CD4-positive, alpha-beta T cell treated with Interleukin-2 at 100 ng/mL for 4 hours (primary cell): ENCODE measurements around the gene HIP1R.

Experiments
- DNase-seq: peaks from one replicate; pipeline ENCODE4 v3.0.0-alpha.2; 2020; ENCODE audit warnings: low spot score

Gene HIP1R

DNA sequence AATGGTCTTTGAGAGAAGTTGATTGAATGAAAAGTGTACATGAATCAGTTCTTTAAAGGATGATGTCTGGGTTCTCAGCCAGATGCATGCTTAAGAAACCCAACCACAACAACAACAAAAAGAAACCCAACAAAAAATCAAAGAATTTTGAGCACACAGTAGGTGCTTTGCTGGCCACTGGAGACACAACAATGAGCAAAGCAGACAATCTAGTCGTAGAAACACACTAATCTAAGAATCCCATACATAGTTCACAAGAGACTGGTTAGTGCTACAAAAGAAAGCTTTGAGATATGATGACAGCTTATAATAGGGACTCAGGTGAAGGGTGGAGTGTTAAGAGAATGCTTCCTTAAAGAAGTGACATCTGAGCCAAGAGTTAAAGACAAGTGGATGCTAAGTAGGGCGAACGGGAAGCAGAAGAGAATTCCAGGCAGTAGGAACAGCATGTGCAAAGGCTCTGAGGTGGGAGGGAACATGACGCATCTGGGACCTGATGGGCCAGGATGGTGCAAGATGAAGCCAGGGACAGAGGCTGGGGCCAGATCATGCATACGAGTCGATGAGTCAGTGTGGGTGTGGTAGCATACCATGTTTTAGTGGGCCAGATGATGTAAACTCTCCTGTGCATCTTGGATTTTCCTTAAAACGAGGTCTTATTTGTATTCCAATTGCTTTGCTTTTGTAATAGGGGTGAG is 4.6 kb upstream of the HIP1R start:
- no peak for DNase-seq

DNA sequence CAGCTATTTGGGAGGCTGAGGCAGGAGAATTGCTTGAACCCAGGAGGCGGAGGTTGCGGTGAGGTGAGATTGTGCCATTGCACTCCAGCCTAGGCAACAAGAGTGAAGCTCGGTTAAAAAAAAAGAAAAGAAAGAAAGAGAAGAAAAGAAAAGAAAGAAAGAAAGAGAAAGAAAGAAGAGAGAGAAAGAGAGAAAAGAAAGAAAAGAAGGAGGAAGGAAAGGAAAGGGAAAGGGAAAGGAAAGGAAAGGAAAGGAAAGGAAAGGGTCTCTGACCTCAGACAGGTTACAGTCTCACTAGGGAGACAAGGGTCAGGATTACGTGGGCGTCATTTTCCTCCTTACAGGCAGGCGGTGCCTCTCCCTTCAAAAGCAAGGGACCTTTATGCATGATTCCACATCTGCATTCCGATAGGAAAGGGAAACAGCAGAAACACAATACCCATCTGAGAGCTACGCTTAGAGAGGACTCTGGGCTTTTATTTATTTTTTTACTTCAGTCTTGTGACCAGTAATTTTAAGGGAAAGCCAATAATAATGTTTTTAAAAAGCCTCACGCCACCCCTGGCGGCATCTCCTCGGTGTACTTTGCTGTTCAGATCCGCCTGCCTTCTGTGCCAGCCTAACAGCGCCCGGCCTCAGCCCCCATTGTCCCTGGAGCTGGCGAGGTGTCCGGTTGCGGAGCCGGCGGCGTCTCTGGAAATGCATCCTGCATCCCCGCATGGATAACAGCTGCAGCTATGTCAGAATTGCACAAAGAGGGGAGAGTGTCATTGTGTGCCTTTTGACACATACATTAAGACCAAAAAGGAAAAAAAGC is 945 bp upstream of the HIP1R start:
- DNase-seq, result peak; percentile 12

DNA sequence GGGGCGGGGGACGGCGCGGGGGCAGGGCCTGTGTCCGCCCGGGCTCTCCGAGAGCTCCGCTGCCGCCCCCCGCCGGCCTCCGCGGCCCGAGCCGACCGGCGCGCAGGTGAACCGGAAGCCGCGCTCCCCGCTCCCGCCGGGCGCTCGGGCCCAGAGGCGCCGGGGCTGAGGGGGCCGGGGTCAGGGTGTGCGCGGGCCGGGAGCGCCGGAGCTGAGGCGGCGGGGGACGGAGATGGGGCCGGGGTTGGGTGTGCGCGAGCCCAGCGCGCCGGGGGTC is 431 bp downstream of the HIP1R start:
- DNase-seq, result no peak

DNA sequence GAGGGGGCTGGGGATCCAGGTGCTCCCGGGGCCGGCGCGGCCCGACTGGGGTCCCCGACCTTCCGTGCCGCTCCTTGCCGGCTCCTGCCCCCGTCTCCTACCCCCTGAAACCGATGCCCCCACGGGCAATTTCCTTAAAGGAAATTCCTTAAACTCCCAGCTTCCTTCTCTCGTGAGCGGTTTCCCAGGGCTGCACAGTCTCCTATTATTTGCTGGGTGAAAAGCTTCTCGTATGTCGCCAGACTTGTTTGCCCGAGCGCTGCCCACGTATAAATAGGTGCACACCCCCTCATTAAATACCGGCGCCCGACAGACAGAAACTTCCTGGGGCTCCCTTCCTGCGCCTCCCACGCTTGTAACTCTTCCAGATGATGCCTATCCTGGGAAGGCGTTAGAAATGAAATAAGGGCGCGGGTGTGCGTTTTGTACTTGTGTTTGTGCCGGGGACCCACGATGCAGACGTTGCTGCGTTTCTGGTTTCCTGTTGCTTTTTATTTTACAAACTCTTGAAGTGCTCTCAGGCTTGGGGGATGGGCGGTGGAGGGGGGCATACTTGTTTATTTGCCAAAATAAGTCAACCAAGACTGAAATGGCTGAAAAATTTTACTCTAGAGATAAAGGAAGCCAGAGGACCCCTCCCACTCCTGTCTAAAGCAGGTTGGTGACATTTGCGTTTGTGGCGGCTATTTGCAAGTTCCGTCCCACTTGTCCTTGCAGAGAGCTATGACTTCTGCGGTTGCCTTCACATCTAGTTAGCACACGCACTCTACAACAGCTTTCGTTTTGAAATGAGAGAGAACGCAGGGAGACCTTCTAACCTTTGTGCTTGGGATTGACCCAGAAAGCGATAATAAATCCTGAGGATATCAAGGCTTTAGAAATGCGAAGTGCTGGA is 1.0 kb downstream of the HIP1R start:
- peak; percentile 40 for DNase-seq

- no peak for DNase-seq
These were observed 2.3 kb downstream of the HIP1R start for GRCh38 chr12:122837306-122838265.

DNA sequence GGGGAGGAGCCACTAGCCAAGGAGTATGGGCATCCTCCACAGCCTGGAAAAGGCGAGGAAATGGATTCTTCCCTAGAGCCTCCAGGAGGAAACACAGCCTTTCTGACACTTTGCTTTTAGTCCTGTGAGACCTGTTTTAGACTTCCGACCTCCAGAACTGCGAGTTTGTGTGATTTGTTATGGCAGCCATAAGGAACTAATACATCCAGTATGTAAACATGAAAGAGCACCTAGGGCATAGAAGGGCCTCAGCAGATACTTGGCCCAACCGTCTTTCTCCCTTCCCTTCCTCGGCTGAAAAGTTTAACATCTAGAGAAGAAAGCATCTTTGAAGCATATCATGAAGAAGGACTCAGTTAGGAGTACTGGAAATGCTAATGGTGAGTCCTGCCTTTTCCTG is 3.6 kb downstream of the HIP1R start:
- DNase-seq, result no peak

GRCh38 chr12:122839907-122840554 is 4.8 kb downstream of the HIP1R start:
- DNase-seq, result no peak

GRCh38 chr12:122840580-122841513 is 5.6 kb downstream of the HIP1R start:
- DNase-seq, result no peak

- DNase-seq, result no peak
These were observed 6.5 kb downstream of the HIP1R start for GRCh38 chr12:122841544-122842321.

- DNase-seq, result no peak
These were observed 7.5 kb downstream of the HIP1R start for GRCh38 chr12:122842505-122843405.

DNA sequence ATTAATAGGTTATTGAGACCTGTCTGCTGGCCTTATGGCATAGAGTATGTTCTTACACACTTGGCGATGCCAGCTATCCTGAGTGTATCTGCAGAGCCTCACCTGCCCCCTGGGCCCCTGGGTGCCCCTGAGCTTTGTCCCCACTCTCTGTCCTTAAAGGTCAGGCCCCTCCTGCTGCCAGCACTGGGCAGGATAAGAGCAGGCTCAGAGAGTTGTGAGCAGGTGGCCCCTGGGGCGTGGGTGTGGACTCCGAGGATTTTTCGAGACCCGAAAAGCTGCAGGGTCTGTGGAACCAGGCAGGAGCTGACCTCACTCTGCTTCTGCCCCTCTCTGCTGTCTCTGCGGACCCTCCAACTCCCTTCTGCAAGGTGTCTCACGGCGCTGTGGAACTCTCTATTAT is 8.2 kb downstream of the HIP1R start:
- no peak for DNase-seq

- DNase-seq, result no peak
These were observed 9.2 kb downstream of the HIP1R start for GRCh38 chr12:122844366-122844971.

DNA sequence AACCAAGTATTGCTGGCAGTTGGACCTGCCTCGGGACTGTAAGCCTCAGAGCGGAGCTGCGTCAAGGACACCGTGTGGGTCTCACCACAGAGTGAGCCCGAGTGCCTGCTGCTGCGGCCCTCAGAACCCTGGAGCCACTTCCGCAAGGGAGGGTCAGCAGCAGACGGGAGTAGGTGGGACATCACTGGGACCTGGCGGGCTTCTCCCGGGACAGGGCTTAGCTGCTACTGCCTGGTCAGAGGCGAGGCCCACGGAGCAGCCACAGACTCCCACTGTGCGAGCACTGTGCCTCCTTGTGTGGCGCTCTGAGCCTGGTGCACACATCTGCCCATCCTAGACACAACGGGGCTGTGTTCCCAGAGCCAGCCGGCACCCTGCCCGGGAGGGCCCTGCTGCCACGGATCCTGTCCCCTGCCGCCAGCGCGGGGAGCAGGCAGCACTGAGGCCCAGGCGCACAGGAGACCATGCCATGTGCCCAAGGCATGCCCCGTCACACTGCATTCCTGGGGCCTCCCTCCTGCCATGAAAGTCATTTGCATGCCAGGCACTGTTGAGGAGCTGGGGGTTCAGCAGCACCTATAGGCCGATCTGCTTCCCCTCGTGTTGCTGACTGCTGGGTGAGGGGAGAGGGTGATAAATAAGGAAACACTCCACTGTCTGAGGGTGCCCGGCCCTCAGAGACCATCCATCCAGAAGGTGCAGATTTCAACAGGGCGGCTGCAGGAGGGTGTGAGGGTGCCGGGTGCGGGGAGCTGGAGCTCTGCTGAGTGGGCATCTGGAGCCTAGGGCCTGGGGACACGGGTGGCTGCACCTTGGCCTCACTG is 10.0 kb downstream of the HIP1R start:
- DNase-seq, result no peak

GRCh38 chr12:122845865-122846621 is 10.8 kb downstream of the HIP1R start:
- DNase-seq, result no peak

DNA sequence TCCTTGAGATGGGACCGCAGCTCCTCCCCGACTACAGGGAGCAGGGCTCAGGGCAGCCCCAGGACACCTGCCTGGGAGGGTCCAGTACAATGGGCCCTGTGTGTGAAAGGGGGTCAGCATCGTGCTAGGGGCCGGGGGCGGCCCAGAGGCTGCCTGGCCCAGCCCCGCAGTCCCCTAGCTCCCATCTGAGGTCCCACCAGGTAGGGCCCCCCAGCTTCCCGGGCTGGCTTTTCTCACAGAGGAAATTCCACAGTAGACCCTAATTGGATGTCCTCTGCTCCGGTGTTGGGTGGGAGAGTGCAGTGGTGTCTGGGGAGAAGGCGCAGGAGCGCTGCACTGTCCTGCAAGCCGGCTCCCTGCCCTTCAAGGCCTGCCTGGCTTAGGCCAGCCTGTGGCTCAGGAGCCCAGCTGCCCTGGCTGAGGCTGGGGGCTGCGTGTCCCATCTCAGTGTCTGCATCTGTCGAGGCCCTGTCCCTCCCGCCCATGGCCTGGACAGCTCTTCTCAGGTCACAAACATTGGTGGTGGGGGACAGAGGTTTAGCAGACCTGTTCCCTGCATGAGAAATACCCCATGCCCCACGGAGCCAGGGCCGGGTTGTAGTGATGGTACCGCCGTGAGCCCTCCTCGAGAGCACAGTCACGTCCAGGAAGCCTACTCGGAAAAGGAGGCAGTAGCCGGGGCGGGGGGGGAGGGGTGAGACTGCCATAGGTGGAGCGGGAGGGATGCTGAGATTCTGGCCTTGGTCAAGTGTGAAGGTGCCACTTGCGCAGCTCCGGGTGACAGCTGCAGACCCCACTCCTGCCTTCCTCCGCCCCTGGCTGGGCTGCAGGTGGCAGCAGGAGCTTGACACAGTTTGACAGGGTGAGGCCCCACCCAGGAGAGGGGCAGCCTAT is 11.6 kb downstream of the HIP1R start:
- no peak for DNase-seq
